HepG2 (cell line): ENCODE results near the gene SLC22A23. TPM values are rescaled to one million over a fixed set of nuclear protein-coding genes. Genes with fewer than 3 reads are reported as not detected.

Experiments used
- AFF4 ChIP-seq: sonication (generic); formaldehyde crosslinking; IDR thresholded peaks from 2 replicates; pipeline ENCODE4 v1.4.0; 2020; ENCODE audit warnings: missing genetic modification reagents
- DNMT1 ChIP-seq: sonication (generic); formaldehyde crosslinking; IDR thresholded peaks from 2 replicates; pipeline ENCODE4 v1.5.1; 2020; ENCODE audit warnings: mild to moderate bottlenecking, missing genetic modification reagents
- FOXK2 ChIP-seq: fragments of 450-650 bp; IDR thresholded peaks from 2 replicates; pipeline ENCODE4 v1.6.1; 2016
- GATAD2A ChIP-seq: IDR thresholded peaks from 2 replicates; pipeline ENCODE4 v1.6.1; 2016
- GTF2F1 ChIP-seq: fragments of 150-350 bp; IDR thresholded peaks from 2 replicates; pipeline ENCODE4 v1.6.1; 2014; ENCODE audit warnings: low read length
- IRF1 ChIP-seq: sonication (generic); formaldehyde crosslinking; IDR thresholded peaks from 2 replicates; pipeline ENCODE4 v1.4.0; 2020; ENCODE audit warnings: low read depth, mild to moderate bottlenecking, missing genetic modification reagents
- MTA1 ChIP-seq: sonication (generic); formaldehyde crosslinking; IDR thresholded peaks from 2 replicates; pipeline ENCODE4 v1.4.0; 2020; ENCODE audit warnings: missing genetic modification reagents, mild to moderate bottlenecking, borderline replicate concordance
- NFKB2 ChIP-seq: sonication (generic); formaldehyde crosslinking; IDR thresholded peaks from 2 replicates; pipeline ENCODE4 v1.4.0; 2020; ENCODE audit warnings: missing genetic modification reagents, borderline replicate concordance
- NFKBIZ ChIP-seq: IDR thresholded peaks from 2 replicates; pipeline ENCODE4 v1.6.1; 2018; ENCODE audit warnings: missing genetic modification reagents, missing compliant biosample characterization
- NR2F6 ChIP-seq, 2 experiments: IDR thresholded peaks; 2 replicates each; pipeline ENCODE4 v1.6.1; 2016; ENCODE audit warnings: antibody characterized with exemption in 1 of 2, mild to moderate bottlenecking in 1 of 2
- SALL1 ChIP-seq: sonication (generic); formaldehyde crosslinking; IDR thresholded peaks from 2 replicates; pipeline ENCODE4 v1.8.0; 2022; ENCODE audit warnings: mild to moderate bottlenecking, missing genetic modification reagents
- THAP7 ChIP-seq: sonication (generic); formaldehyde crosslinking; IDR thresholded peaks from 2 replicates; pipeline ENCODE4 v1.8.1; 2023; ENCODE audit warnings: mild to moderate bottlenecking, missing genetic modification reagents
- ZFP91 ChIP-seq: sonication (generic); formaldehyde crosslinking; IDR thresholded peaks from 2 replicates; pipeline ENCODE4 v1.9.0; 2022; ENCODE audit warnings: missing genetic modification reagents, mild to moderate bottlenecking, borderline replicate concordance
- ZFX ChIP-seq: sonication (generic); formaldehyde crosslinking; IDR thresholded peaks from 2 replicates; pipeline ENCODE4 v1.4.0; 2020; ENCODE audit warnings: mild to moderate bottlenecking, low read depth, missing genetic modification reagents, moderate library complexity
- ZNF333 ChIP-seq: sonication (generic); formaldehyde crosslinking; IDR thresholded peaks from 2 replicates; pipeline ENCODE4 v1.4.0; 2020; ENCODE audit warnings: mild to moderate bottlenecking, missing genetic modification reagents, borderline replicate concordance
- ZNF33A ChIP-seq: sonication (generic); formaldehyde crosslinking; IDR thresholded peaks from 2 replicates; pipeline ENCODE4 v1.5.1; 2020; ENCODE audit warnings: missing genetic modification reagents, mild to moderate bottlenecking, moderate library complexity, borderline replicate concordance
- ZNF362 ChIP-seq: sonication (generic); formaldehyde crosslinking; IDR thresholded peaks from 2 replicates; pipeline ENCODE4 v1.4.0; 2020; ENCODE audit warnings: missing genetic modification reagents, mild to moderate bottlenecking, borderline replicate concordance
- ZNF580 ChIP-seq: IDR thresholded peaks from 2 replicates; pipeline ENCODE4 v1.6.1; 2016; ENCODE audit warnings: low read depth, borderline replicate concordance
- ZNF607 ChIP-seq: sonication (generic); formaldehyde crosslinking; IDR thresholded peaks from 2 replicates; pipeline ENCODE4 v1.5.1; 2020; ENCODE audit warnings: missing genetic modification reagents, mild to moderate bottlenecking, borderline replicate concordance
- ZNF629 ChIP-seq: sonication (generic); formaldehyde crosslinking; conservative IDR thresholded peaks from 2 replicates; pipeline ENCODE4 v1.5.0; 2020; ENCODE audit warnings: missing genetic modification reagents
- ZNF644 ChIP-seq: IDR thresholded peaks from 2 replicates; pipeline ENCODE4 v1.6.1; 2016; ENCODE audit warnings: low read depth
- ZNF674 ChIP-seq: sonication (generic); formaldehyde crosslinking; IDR thresholded peaks from 2 replicates; pipeline ENCODE4 v1.5.0; 2020; ENCODE audit warnings: low read depth, mild to moderate bottlenecking, missing genetic modification reagents
- ZNF720 ChIP-seq: sonication (generic); formaldehyde crosslinking; IDR thresholded peaks from 2 replicates; pipeline ENCODE4 v1.4.0; 2020; ENCODE audit warnings: missing genetic modification reagents
- ZSCAN31 ChIP-seq: sonication (generic); formaldehyde crosslinking; IDR thresholded peaks from 2 replicates; pipeline ENCODE4 v1.5.0; 2020; ENCODE audit warnings: low read depth, mild to moderate bottlenecking, missing genetic modification reagents
- polyA plus RNA-seq, 8 experiments: library from polyadenylated mRNA; depleted of rRNA in 3 of 8; stranded (reverse) in 7 of 8; unstranded in 1 of 8; fragments of >200 nt; fragmentation: Illumina TruSeq in 4 of 8; extraction: Trizol in 4 of 8; gene quantifications; 2 replicates each; pipeline versions ENCODE4 v1.2.1 to v1.2.3, GENCODE V29; 2011 to 2016; ENCODE audit warnings: low read depth in 4 of 8, missing spikeins in 1 of 8, mixed read lengths in 1 of 8; ENCODE audit not compliant: insufficient read depth in 1 of 8
- total RNA-seq, 5 experiments: library from RNA; depleted of rRNA; stranded (reverse); fragments of >200 nt; fragmentation: Illumina TruSeq; extraction: Trizol; gene quantifications; 2 replicates each; pipeline ENCODE4 v1.2.3, GENCODE V29; 2016; ENCODE audit warnings: low read depth in 1 of 5

SLC22A23 gene
- total and polyA plus RNA-seq, 2 of the 13 experiments (the other 11 are each of a cell fraction or from before 2014, with no cell fraction given) = 11.8 to 17.5 TPM

- TF ChIP-seq ZFX (CRISPR knock-in tag) (peak; percentile 47), NR2F6 (IDR thresholded peaks at IDR 0.05) (no peak), NR2F6 (CRISPR knock-in tag; IDR thresholded peaks at IDR 0.05) (no peak), ZNF644 (0 out of 2 replicates have a peak, but pooled peaks have one; percentile 20), ZNF674 (CRISPR knock-in tag) (no peak), DNMT1 (CRISPR knock-in tag) (no peak), ZNF607 (no peak), ZNF333 (CRISPR knock-in tag) (no peak), THAP7 (no peak), GATAD2A (CRISPR knock-in tag) (peak; percentile 22; the same call in 1 of the 2 replicates), MTA1 (CRISPR knock-in tag) (no peak), SALL1 (CRISPR knock-in tag) (peak; percentile 56), FOXK2 (no peak), ZNF33A (no peak), ZFP91 (CRISPR knock-in tag) (peak; percentile 21; the same call in 1 of the 2 replicates), ZNF580 (CRISPR knock-in tag) (0 out of 2 replicates have a peak, but pooled peaks have one; percentile 50), ZSCAN31 (CRISPR knock-in tag) (no peak), ZNF362 (0 out of 2 replicates have a peak, but pooled peaks have one; percentile 32), AFF4 (CRISPR knock-in tag) (no peak), IRF1 (CRISPR knock-in tag) (no peak), ZNF629 (CRISPR knock-in tag) (no peak), GTF2F1 (no peak), NFKB2 (CRISPR knock-in tag) (no peak), ZNF720 (no peak), NFKBIZ (CRISPR knock-in tag) (no peak)
Observed at GRCh38 chr6:3400162-3400561, 56.7 kb downstream of the SLC22A23 start (continued).
